Femur (tissue), 1 donor: ENCODE results near the gene PHC2.

Source experiments
- DNase-seq: peaks from one replicate; pipeline ENCODE4 v3.0.0-alpha.2; 2017

The PHC2 gene, protein sequence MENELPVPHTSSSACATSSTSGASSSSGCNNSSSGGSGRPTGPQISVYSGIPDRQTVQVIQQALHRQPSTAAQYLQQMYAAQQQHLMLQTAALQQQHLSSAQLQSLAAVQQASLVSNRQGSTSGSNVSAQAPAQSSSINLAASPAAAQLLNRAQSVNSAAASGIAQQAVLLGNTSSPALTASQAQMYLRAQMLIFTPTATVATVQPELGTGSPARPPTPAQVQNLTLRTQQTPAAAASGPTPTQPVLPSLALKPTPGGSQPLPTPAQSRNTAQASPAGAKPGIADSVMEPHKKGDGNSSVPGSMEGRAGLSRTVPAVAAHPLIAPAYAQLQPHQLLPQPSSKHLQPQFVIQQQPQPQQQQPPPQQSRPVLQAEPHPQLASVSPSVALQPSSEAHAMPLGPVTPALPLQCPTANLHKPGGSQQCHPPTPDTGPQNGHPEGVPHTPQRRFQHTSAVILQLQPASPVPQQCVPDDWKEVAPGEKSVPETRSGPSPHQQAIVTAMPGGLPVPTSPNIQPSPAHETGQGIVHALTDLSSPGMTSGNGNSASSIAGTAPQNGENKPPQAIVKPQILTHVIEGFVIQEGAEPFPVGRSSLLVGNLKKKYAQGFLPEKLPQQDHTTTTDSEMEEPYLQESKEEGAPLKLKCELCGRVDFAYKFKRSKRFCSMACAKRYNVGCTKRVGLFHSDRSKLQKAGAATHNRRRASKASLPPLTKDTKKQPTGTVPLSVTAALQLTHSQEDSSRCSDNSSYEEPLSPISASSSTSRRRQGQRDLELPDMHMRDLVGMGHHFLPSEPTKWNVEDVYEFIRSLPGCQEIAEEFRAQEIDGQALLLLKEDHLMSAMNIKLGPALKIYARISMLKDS

GRCh38 chr1:33430692-33431593, at the start of gene PHC2:
PHC2 (minus strand) TSS chr1:33431095; CDS start chr1:33375539, 55,556 bp downstream.
- DNase-seq: peak; percentile 98

DNA sequence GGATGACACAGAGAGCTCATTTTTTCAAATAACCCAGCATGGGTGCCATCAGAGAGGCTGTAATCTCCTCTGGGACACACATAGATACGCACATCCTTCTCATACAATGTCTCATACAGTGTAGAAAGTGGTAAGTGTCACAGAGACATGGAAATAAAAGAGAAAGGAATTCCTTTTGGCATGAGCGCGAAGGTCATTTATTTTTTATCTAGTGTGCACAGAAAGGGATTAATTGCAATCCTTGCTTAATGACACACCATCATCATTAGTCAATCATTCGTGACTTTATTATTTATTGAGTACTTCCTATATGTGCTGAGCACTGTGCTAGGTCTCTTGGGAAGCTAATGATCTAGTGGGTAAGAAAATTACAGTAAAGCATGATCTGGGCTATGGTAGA, 46.6 kb upstream of the PHC2 start:
- DNase-seq: no peak

GRCh38 chr1:33473900-33474299, 43.0 kb upstream of the PHC2 start:
- no peak for DNase-seq

DNA sequence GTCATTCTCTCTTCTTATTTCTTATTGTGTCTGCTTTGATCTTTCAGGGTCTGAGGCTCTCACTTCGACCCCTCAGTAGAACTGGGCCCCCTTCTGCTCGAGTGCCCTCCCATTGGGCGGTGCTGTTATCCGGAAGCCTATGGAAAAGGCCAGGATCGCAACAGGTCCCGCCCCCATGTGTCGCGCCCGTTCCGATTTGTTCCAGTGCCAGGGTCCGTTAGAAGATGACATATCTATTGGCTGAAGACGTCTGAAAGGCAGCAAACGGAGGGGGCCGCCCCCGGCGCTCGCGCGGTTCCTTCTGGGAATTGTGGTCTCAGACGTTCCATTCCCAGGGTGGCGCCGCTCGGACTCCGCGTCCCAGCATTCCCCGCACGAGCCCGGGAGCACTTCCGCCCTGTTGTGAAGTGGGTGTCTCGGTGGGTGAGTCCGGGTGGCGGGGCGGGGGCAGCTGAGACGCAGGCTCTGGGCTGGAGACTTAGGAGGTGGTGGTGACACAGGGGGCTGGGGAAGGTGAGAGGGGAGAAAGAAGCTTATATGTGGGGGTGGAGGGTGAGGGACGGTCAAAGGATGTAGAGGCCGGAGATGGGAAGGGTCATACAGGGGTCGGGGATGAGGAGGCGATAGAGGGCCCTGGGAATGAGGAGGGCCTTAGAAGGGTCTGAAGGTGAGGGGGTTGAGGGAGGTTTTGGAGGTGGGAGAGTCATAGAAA, 41.5 kb upstream of the PHC2 start, which contains the start of gene ZSCAN20:
ZSCAN20 (plus strand) TSS at position 377 of the 712 bp plus-strand sequence. CDS start 6,644 bp downstream, outside the sequence.
- peak; percentile 99 for DNase-seq

DNA sequence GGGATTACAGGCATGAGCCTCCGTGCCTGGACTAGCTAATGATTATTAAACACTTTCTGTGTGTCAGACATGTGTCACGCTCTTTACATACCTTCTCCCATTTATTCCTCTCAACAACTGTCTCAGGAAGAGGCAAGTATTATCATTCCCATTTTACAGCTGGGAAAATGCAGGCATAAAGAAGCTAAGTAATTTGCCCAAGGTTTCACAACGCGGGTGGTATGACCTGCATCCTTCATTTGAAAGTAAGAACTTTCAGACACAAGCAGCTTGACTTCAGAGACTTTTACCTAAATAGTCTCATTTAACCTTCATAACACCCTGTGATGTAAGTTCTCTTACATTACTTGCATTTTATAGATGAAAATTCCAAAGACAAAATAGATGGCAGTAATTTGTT, 40.5 kb upstream of the PHC2 start:
- DNase-seq: no peak

DNA sequence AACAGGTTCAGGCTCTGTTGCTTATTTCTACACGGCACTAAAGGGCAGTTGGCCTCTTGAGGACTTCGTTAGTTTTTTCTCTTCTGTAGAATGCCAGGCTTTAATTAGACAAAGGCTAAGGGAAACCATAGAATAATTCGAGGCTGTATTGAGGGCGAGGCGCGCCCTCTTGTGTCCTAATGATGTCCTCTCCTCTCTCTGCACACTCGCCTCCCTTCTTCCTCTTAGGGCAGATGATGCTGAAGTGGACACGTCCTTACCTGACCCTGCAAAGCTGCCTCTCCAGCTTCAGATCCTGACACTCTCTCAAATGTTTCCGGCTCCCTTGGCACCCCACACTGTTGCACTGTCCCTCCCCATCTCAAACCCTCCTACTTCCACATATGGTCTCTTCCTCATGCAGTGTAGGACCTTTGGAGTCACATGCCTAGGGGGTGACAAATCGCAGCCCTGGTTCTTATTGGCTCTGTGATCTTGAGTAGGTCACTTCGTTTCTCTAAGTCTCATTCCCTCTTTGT, 39.7 kb upstream of the PHC2 start:
- DNase-seq: peak; percentile 82

- DNase-seq: no peak
These were observed 38.8 kb upstream of the PHC2 start for GRCh38 chr1:33469691-33470090.

DNA sequence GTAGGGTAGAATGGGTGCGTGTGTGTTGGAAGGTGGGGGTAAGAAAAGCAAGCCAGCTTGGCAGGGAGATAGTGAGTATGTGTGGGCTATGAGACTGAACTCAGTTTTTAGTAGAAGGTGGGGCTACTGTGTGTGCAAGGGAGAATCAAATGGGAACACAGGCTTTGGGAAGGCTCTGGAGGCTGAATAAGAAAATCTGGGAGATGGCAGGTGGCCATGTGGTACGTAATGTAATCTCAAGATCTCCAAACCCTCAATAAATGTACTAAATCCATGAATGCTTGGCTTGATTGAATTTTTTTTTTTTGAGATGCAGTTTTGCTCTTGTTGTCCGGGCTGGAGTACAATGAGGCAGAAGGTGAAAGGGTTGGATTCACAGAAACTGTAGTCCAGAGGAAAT, 38.1 kb upstream of the PHC2 start:
- DNase-seq: no peak

DNA sequence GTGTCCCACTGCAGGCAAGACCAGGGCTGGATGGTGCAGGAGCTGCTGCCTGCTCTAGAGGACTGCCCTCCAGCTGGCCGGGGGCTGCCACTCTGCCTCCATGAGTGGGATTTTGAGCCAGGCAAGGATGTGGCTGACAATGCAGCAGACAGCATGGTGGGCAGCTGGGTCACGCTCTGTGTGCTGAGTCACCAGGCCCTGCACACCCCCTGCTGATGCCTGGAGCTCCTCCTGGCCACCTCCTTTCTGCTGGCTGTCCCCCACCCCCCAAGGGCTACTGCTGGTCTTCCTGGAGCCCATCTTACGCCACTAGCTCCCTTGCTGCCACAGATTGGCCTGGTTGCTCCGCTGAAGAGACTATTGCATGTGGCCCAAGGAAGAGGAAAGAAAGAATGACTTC, 37.6 kb upstream of the PHC2 start:
- DNase-seq: no peak

GRCh38 chr1:33468011-33468410, 37.1 kb upstream of the PHC2 start:
- DNase-seq: no peak

DNA sequence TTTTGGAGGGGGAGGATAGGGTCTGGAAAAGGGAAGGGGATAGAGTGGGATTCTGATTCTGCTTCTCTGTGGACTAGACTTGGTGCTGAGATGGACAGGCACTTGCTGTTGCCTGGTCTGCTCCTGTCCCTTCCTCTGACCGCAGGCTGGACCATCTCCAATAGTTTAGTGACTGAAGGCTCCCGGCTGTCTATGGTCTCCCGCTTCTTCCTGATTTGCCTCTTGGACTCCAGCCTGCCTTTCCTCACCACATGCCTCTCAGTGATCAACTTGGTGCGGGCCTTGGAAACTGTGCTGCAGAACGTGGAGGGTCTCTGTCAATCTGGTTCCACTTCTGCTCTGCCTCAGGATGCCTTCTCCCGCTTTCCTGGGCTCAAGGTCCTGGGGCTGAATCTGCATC, 35.3 kb upstream of the PHC2 start:
- no peak for DNase-seq

- no peak for DNase-seq
These were observed 34.4 kb upstream of the PHC2 start for GRCh38 chr1:33465316-33465715.

DNA sequence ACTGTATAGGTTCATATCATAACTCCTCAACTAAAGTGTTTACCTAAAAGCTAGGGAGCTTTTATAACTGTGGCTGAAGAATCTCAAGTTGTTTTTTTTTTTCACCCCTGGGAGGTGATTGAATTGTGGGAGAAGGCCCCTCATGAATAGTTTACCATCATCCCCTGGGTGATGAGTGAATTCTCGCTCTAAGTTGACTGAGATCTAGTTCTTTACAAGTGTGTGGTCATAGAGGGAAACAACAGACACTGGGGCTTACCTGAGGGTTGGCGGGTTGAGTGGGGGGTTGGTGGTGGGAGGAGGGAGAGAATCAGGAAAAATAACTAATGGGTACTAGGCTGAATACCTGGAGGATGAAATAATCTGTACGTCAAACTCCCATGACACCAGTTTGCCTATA, 33.7 kb upstream of the PHC2 start:
- no peak for DNase-seq

- no peak for DNase-seq
These were observed 31.7 kb upstream of the PHC2 start for GRCh38 chr1:33462405-33463164.

DNA sequence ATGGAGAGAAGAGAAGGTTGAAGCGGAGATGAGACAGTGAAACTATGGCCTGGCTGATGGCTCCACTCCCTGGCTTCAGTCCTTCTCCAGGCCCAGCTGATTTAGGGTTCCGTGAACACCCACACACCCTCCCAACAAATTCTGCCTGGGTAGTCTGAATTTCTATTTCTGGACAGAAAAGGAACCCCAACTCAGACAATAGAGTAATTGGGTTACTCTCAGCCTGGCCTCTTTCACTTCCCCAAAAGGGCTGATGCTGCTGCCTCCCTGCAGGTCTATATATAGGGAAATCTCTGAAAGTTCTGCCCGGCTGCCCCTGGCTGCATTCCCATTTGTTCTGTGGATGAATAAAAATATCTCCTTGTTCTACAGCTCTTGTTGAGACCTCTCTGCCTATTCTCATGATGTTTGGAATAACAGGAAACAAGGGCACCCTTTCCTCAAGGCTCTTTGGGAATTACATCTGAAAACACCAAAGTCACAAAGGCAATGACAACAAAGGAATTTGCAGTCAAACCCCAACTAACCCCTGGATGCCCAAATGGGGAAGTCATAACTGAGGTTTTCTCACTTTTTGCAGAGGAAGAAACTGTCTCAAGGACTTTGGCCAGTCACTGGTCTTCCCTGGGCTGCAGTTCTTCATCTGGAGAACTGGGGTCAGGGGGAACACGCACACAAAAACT, 30.2 kb upstream of the PHC2 start:
- peak; percentile 53 for DNase-seq

DNA sequence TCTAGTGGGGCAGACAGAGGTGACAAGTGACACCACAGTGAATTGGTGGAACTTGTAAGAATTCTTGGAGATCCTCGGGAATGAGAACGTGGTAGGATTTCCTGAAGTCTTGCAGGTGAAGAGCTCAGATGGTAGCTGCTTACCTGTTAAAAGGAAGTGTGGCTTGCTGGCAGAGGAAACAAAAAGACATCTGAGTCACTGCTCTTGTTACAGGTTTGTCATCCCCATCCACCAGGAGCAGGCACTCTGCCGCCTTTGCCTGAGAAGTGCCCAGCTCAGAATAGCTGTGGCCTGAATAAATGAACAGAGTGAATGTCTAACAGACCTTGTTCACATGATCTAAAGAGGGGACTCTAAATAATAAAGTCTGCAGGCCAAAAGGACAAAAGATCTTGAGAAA, 29.2 kb upstream of the PHC2 start:
- no peak for DNase-seq

GRCh38 chr1:33459691-33460090, 28.8 kb upstream of the PHC2 start:
- DNase-seq: no peak

- no peak for DNase-seq
These were observed 25.6 kb upstream of the PHC2 start for GRCh38 chr1:33456502-33456886.

DNA sequence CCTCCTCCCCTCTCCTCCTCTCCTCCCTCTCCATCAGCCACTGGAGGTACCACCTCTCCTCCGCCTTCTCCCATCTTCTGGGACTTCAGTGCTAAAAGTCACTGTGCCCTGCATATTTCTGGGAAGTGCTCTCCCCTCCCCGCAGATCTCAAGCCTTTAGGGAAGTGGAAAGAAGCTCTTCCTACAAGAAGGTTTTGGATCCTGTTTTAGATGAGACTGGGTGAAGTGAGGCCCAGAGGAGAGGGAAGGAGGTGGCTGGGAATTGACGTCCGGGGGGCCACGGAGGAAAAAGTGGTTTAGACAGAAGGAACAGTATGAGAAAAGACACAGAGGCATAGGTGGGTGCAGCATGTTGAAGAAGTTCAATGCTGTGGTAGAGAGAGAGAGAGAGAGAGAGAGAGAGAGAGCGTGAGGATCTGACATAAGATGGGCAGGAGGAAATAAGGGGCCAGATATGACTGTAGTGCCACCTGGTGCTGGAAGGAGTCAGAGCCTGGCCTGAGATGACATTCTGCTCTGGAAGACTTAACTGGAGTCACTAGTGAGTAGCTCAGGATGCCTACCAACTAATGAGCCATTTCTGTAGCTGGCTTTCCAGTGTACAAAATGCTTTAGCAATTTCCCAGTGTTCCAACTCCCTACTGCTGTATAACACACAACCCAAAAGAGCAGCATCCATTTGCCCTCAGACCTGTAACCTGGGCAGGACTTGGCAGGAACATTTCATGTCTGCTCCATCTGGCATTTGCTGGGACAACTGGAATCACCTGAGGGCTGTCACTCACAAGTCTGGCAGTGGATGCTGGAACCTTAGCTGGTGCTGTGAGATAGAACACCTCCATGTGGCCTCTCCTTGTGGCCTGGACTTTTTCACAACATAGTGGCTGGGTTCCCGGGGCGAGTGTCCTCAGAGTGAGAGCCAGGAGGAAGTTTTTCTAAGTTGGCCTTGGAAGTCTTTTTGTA, 24.9 kb upstream of the PHC2 start:
- peak; percentile 66 for DNase-seq
